GM19239 (cell line): ENCODE results near the gene CACNB2.

ENCODE experiments used
- DNase-seq: peaks from one replicate; pipeline ENCODE4 v3.0.0; 2011; ENCODE audit warnings: low spot score; ENCODE audit not compliant: insufficient read length
- FAIRE-seq: peaks from 2 replicates; lab custom pipeline; 2011; peaks lifted over from hg19 to GRCh38; lab: Jason Lieb, UNC

The CACNB2 gene

DNA sequence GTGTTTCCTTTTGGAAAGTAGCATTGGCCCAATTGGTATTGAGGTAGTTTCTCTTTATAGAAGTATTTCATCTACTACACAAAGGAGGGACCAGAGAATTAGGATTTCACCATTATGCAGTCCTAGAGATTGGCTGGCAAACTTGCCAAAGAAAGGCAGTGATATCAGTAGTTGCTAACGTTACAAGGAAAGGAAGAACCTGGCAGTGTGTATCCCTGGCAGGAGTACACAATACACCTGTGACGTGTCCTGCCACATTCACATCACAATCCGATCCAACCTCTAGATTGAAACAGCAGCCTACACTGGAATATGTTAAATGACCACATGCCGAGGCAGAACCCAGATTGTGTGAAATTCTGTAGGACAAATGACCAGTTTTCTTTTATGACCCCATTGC lies 81.7 kb downstream of the CACNB2 start:
- DNase-seq (no peak), FAIRE-seq (no peak)

DNA sequence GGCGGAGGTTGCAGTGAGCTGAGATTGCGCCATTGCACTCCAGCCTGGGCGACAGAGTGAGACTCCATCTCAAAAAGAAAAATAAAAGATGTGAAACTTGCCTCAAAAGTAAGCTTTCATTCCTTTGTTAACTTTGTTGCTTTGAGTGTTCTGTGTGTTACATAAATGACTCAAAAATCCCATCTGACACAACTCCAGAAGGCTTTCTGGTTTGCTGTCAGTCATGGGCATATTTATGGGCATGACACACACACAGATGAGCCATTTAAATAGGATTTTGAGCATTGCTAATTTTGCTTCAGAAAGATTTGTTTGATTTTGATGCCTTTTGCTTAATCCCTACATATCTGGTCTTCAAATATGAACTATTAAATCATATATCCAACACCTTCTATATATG lies 82.6 kb downstream of the CACNB2 start:
- no peak for DNase-seq
- no peak for FAIRE-seq

DNA sequence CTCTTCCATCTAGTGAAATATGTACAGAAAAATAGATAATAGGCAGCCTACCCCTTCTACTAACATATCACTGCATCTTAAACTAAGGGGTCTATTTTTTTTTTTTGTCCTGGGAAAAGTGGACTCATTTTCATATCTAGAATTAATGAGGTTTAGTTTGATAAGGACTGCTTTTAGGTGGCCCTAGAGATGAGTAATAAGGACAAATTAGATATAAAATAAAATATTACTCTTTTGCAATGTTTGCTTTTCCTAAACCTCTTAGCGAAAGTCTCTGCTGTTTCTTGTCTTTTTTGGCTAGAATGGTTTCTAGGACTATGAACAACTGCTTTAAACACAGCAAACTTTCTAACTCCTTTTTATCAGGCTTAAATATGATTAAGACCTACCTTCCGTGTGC lies 83.7 kb downstream of the CACNB2 start:
- FAIRE-seq: no peak
- no peak for DNase-seq

- FAIRE-seq (no peak), DNase-seq (no peak)
These were observed 84.6 kb downstream of the CACNB2 start for GRCh38 chr10:18224626-18225445.

DNA sequence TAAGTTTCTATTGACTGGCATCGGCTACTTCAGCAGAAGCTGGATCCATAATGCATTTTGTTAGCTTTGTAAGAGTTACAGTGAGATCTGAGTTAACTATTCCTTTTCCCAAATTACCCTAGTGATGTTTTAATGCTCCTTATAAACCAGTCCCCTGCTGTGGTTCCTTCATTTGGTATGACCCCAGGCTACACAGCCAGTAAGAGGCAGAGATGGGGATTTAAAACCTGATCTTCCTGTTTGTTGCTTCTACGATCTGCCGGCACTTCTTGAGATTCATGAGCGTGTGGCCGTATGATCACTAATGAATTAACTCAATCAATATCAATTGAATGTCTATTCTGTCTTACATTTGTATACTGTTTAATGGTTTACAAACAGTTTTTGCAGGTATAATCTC lies 86.1 kb downstream of the CACNB2 start:
- no peak for FAIRE-seq

GRCh38 chr10:18229826-18230225 lies 89.6 kb downstream of the CACNB2 start:
- no peak for FAIRE-seq

More for the DNA sequence above, 86.1 kb downstream of the CACNB2 start:
- DNase-seq: no peak

GRCh38 chr10:18230794-18231193 lies 90.6 kb downstream of the CACNB2 start:
- FAIRE-seq: no peak
- DNase-seq: no peak

More at GRCh38 chr10:18229826-18230225, 89.6 kb downstream of the CACNB2 start:
- DNase-seq: no peak

DNA sequence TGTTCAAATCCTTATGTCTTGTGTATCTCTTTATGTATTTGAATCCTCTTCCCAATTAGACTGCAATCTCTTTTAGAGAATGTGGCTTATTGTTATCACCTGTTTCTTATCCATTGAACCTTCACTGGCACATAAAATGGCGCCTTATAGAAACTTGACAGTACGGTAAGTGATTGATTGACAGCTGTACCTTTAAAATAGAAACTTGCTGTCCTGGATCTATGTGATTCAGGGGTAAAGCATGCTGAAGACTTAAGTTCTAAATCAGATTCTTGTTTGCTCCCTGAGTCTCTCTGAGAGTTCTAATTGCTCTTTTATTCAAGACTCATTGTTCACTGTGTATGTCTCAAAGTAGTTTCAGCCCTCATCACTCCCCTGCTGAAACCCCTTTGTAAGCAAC lies 91.3 kb downstream of the CACNB2 start:
- DNase-seq (no peak), FAIRE-seq (no peak)

DNA sequence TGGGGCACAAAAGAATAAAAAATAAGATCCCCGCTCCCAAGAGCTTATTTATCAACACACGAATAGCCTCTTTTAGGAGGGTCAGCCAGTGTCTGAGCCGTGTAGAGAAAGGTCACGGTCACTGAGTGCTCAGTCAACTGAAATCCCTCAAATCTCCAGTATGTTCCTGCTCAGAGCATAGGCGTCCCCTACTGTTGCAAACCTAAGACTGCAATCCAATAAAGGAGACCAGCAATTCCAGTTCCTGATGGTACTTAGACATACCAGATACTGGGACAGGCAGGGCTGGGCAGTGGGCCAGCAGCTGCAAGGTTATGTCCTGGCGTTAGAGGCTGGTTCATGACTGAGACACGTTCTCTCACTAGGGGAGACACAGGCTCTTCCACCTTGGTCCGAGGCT lies 93.6 kb downstream of the CACNB2 start:
- FAIRE-seq: no peak
- no peak for DNase-seq

DNA sequence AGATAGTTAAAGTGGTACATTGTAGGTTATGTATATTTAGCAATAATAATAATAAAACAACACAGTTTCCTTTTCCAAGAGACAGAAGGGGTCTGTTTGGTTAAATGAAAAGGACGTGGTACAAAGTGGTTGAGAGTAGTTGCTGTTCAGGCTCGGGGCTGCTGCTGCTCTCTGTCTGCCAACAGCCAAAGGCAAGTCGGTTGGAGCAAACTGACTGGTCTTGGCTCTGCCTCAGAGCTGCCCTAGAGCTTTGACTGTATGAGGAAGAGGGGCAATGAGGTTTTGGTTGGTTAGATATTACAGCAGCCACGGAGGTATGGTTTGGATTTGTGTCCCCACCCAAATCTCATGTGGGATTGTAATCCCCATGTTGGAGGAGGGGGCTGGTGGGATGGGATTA lies 95.3 kb downstream of the CACNB2 start:
- no peak for DNase-seq
- FAIRE-seq: no peak

GRCh38 chr10:18236756-18237155 lies 96.5 kb downstream of the CACNB2 start:
- FAIRE-seq (no peak), DNase-seq (no peak)

DNA sequence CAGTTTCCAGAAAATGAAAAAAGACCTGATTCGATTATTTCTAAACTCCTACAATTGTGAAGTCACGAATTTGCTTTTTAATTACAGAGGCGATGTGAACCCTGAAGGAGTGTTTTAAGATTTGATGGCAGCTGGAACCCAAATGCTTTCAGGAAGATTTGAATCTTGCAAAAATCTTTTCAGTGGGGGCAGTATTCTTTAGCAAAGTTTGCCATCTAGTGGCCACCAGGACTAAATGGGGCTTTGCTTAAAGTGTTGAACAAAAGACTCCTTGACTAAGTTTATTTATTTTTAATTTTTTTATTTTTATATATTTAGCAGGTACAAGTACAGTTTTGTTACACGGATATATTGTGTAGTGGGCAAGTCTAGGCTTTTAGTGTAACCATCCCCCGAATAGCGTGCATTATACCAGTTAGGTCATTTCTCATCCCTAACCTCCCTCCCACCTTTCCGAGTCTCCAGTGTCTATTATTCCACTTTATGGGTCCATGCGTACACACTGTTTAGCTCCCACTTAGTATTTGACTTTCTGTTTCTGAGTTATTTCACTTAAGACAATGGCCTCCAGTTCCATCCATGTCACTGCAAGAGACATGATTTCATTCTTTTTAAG lies 98.8 kb downstream of the CACNB2 start:
- DNase-seq (no peak), FAIRE-seq (peak; percentile 76)

DNA sequence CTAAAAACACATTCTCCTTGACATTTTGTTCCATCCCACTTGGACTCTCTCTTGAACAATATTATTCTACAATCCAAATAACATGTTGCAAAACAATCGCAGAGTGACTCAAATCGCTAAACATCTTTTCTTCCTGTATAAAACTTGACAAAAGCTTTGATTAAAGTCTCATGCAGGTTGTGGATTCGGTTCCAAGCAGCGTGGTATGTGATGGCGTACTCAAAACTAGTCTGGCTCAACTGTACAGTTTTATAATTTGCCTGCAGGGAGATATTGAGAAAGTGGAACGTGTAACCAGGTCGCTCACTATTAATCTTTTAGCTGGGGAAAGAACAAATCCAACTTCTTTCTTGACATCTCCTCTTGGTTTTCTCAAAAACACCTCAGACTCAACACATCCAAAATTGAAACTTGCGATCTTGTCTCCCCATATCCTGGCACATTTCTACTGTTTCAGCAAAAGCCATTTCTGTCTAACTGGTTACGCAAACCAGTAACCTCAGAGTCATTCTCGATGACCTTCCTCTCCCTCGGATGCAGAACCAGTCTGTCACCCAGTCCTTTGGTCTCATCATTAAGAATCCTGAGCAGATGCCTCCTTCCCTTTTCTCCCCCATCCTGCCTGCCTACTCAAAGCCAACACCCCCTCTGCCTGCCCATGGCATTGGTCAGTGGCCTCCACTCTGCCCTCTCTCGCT lies 100.1 kb downstream of the CACNB2 start:
- DNase-seq (no peak), FAIRE-seq (no peak)

- FAIRE-seq (no peak), DNase-seq (no peak)
These were observed 106.7 kb downstream of the CACNB2 start for GRCh38 chr10:18246967-18247366.

DNA sequence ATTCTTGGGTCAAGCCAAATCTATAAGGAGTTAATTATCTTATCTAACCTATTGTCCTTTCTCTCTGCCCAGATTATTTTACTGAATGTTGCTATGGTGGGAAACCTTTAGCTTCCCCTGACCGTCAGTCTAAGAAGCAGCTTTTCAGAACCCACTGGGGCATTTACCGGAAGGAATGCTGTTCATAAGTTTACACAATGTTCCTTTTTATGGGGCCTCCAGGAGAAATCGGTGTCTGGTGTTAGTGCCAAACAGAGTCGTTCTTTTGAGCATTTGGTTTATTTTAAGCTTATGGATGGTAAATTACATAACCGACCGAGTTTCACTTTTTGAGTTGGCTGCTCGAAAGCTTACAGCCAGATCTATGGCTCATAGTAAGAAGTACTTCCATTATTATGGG lies 111.9 kb downstream of the CACNB2 start:
- no peak for FAIRE-seq

DNA sequence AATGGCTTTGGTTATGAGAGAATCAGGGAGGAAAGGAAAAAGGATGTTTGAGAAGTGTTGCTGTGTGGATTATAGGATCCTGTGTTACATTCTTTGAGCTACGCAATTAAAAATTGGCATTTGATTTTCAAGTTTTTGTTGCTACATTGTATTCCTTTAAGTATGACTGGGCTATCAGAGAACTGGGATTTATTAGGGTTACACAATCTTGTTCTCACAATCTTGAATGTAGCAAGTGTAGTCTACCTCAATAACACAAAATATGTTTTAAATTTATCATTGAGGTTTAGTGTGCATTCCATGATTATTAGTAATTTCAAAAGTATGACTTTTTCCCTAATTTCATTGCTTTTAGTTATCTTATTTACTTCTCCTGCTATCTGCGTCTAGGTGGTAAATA lies 113.9 kb downstream of the CACNB2 start:
- no peak for DNase-seq
- FAIRE-seq: no peak

More for the DNA sequence above, 111.9 kb downstream of the CACNB2 start:
- DNase-seq: no peak

GRCh38 chr10:18254692-18255091 lies 114.5 kb downstream of the CACNB2 start:
- FAIRE-seq (no peak), DNase-seq (no peak)

- FAIRE-seq: no peak
- no peak for DNase-seq
These were observed 120.2 kb downstream of the CACNB2 start for GRCh38 chr10:18260310-18260922.

- FAIRE-seq (no peak), DNase-seq (no peak)
These were observed 120.9 kb downstream of the CACNB2 start for GRCh38 chr10:18261063-18261610.

DNA sequence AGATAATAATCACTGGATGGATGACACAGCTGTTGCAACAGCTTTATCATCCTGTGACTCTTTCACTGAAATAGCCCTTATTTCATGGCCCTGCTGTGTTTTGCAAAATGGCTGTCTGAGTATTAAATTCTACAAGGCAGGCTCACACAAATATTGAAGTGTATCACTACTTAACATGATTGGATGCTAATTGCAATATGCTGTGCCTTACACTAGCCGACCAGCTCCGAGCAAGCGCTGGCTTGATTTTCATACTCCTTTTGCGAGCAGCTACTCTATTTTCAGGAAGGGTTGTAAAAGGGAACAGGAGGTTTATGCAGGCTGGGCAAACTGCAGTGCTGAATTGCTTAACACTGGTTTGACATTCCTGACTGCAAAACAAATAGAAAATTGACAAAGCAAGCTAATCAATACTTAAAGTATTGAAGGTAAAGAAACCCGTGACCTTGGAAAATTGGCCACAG lies 121.6 kb downstream of the CACNB2 start:
- FAIRE-seq: no peak

More for the DNA sequence above, 121.6 kb downstream of the CACNB2 start:
- DNase-seq: no peak
